Measurements from ENCODE around the gene FOXN3.
"Not testable (repeated sequence)": the region's sequence is repeated elsewhere in the genome, so short reads cannot be mapped to it uniquely, and the experiment has no call there.

FOXN3 gene

DNA sequence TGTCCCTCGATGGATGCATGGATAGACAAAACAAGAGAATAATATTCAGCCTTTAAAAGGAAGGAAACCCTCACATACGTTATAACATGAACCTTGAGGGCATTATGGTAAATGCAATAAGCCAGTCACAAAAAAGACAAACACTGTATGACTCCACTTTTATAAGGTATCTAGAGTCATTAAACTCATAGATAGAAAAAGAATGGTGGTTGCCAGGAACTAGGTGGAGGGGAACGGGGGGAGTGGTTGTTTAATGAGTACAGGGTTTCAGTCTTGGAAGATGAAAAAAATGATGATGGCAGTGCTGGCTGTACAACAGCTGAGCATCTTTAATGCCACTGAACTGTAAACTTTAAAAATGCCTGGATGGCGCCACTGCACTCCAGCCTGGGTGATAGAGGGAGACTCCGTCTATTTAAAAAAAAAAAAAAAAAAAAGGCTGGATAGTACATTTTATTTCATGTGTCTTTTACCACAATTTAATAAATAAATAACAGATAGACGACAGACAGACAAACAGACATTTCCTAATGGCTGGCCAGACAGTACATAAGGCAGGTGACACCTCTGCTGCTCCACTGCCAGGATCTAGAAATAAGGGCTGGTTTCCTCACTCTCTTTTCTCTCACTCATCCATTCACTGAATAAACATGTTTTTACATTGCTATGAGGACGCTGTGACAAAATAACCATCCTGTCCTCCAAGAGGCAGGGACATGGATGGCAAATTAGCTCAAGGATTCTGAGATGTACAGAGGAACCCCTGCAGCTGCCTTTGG is 118.8 kb downstream of the FOXN3 start:
- DNase-seq = no peak

DNA sequence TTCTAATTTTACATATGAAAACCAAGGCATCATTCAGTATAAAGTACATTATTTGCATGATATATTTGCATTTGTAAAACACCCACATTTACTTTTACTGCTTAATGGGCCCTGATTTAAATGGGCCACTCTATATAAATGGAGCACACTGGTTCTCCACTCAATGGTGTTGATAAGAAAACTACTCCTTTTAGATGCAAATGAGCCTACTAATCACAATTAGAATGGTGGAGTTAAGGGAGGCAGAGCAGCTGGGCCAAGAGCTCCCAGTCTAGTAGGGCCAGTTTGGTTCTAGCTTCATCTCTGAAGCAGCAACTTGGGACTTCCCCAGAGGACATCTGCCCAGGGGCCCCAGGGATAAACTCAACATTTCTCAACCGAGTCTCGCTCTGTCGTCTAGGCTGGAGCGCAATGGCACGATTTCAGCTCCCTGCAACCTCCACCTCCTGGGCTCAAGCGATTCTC is 120.7 kb downstream of the FOXN3 start:
- DNase-seq = no peak

DNA sequence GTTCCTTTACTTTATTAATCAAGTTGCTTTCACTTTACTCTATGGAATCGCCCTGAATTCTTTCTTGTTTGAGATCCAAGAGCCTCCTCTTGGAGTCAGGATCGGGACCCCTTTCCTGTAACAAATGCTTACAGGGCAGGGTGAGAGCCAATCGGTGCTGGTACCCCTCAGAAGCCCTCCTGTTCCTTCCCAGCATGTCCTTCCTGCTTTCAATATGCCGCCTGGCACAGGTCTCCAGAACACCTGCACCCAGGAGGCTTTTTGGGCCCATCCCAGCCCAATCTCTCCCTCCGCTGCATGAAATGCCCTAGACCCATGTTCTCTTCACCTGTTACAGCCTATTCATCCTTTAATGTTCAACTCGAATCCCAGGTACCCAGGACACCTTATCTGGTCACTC is 122.2 kb downstream of the FOXN3 start:
- DNase-seq = no peak

DNA sequence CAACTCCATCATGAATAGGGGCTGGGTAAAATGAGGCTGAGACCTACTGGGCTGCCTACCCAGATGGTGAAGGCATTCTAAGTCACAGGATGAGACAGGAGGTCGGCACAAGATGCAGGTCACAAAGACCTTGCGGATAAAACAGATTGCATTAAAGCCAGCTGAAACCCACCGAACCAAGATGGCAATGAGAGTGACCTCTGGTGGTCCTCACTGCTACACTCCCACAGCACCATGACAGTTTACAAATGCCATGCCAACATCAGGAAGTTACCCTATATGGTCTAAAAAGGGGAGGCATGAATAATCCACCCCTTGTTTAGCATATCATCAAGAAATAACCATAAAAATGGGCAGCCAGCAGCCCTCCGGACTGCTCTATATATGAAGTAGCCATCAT is 122.6 kb downstream of the FOXN3 start:
- not testable (repeated sequence) for DNase-seq

- DNase-seq = no peak
Observed at GRCh38 chr14:89294060-89294459, 123.0 kb downstream of the FOXN3 start.

- no peak for DNase-seq
Observed at GRCh38 chr14:89293314-89293916, 123.6 kb downstream of the FOXN3 start.

GRCh38 chr14:89292579-89293313 is 124.3 kb downstream of the FOXN3 start:
- DNase-seq = no peak

GRCh38 chr14:89291351-89291940 is 125.6 kb downstream of the FOXN3 start:
- no peak for DNase-seq

DNA sequence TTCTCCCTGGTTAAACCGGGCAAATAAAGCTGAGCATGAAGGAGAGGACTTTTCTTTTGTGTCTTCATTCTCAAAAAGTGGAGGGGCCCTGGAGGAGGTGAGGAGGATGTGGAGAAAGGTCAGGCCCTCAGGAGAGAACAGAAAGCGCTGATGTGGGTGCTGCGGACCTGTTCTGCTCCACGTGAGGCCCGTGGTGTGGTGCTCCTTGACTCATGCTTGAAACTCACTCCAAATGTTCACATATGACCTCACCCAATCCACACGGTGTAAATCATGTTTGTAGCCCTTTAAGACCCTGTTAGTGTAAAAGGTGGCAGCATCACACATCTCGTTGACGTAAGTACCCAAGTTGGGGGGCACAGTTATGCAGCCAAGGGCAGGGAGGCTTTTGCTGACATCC is 126.2 kb downstream of the FOXN3 start:
- DNase-seq = no peak

DNA sequence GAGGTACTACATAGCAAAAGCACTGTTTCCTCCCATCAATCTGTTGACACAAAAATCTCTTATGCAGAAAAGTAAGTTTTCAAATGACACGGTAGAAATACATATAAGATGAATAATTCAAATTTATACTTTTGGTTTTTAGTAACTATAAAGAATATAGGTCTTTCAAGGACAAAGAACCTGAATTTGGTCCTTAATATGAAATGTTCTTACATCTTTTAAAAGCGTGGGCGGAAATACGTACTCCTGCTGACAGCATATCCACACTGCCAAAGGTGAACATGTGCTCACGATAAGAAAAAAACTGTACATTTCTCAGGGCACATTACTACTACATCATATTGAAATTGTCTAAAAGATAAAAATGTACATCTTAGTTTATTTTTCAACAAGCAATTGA is 127.6 kb downstream of the FOXN3 start:
- DNase-seq = no peak

- DNase-seq = no peak
Observed at GRCh38 chr14:89288114-89288513, 128.9 kb downstream of the FOXN3 start.

GRCh38 chr14:89284333-89285058 is 132.5 kb downstream of the FOXN3 start:
- DNase-seq = peak in 1 of 2 experiments; percentile 59

- no peak for DNase-seq
Observed at GRCh38 chr14:89283327-89284060, 133.5 kb downstream of the FOXN3 start.

DNA sequence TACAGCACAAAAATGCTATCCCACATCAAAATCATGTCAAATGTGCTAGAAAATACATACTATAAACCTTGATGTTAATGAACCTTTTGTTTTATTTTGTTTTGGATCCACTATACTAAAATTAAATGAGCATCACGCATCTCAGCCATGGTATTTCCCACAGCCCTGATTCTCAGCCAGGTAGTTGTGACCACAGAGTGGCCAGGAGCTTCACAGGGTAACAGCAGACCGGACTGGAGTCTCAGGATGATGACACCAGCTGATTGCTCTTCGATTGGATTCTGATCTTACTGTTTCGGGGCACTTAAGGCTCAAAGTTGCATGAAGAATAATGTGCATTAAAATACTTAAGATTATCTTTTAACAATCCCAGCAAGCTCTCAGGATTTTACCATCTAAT is 134.8 kb downstream of the FOXN3 start:
- DNase-seq = no peak

GRCh38 chr14:89280600-89280999 is 136.4 kb downstream of the FOXN3 start:
- DNase-seq = no peak

DNA sequence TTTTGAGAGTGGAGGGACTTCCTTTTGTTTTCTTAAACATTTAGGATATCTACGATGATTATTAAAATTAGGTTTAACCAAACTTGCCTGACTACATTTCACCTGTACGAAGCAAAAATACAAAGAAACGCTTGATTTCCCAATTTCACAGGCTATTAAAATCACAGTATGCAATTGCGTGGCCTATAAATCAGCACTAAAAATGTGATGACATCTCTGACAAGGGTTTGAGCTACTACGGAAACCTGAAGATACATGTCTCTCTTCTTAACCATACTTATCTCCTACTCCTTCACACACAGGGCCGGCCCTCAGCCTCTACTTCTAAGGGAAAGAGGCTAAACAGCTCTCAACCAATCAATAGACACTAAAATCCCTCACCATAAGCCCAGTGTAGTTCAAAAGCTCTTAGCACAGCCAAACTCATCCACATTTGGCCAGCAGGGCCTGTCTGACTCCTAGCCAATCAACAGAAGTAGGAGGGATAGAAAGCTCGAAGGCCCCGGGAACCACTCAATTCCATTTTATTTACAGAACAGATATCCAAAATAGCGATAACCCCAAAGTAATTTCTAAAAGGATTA is 137.3 kb downstream of the FOXN3 start:
- no peak for DNase-seq

DNA sequence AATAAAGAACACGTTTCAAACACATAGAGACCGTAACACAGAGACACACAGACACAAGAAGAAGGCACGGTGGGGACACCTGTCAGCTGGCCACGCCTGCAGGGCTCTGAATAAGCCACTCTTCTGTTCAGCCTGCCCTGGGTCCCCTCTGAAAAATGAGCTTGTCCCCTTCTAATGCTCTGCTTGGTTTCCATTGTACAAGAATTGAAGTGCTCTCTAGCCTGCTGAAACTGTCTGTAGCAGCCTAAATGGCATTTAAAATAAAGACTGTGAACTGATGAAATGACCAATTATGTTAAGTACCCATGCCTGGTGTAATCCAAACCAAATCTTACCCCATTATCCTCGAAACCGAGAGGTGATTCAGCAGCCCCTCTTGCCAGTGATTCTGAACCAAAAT is 139.8 kb downstream of the FOXN3 start:
- no peak for DNase-seq

GRCh38 chr14:89276424-89276975 is 140.5 kb downstream of the FOXN3 start:
- DNase-seq = no peak

DNA sequence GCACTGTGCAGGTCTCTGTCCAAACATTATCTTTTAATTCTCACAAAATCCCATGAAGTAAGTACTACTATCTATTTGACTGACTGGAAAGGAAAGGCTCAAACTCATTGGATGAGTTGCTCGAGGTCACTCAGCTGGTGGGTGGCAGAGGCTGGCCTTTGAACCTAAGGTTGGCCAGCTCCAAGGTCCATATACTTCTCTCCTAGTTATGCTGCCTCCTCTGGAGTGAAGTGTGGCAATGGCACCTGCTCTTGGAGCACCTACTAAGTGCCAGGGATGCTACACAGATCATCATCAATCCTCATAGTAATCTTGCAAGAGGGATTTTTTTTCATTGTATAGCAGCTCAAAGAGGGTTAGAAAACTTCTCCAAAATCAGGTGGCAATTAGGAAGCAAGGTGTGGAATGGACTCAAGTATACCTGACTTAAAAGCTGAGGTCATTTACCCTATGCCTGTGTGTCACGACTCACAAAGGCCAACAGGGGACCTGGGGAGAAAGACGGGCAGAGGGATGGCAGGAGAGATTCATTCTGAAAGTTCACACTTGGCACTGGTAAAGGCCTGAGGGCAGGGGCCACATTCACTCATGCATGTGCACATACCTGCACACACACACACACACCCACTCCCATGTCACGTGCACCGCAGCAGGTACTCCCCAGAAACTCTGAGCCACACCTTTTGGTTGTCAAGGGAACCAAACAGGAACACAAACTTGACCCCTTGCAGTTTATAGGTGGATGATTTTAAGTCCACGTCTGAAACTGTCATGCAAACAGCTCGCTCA is 146.4 kb downstream of the FOXN3 start:
- DNase-seq = no peak

DNA sequence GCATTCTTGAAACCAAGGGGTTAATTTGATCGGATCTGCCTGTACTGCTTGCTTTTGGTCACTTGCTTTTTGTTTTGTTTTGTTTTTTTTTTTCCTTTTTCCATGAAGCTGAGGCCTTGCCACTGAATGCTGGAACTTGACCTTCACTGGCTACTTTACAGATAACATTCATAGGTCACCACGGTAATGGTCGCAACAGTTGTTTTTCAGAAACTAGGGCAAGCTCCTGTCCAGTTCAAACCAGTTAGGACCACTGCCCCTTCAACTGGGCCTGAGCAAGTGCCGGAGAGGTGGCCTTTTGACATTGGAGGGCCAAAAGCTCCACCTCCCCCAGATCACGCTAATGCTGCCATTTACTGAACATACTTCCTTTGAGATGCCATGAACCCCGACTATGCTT is 147.6 kb downstream of the FOXN3 start:
- no peak for DNase-seq

- no peak for DNase-seq
Observed at GRCh38 chr14:89268514-89268913, 148.5 kb downstream of the FOXN3 start.

All from NCI-H524 (cell line).